Uterus (tissue), 4 donors: ENCODE measurements around the gene ERI3. TPM values are rescaled to one million over a fixed set of nuclear protein-coding genes. Genes with fewer than 3 reads are reported as not detected.
A peak's percentile ranks its signal among the peaks of the same experiment; 100 is the strongest.

ENCODE experiments used
- DNase-seq, 2 donors: peaks; one replicate each; pipeline ENCODE4 v3.0.0-alpha.2; 2019 to 2020
- H3K27ac ChIP-seq, 2 donors: fragments of 200-600 bp; sonication (generic); 1 replicate in 1 of 2; 2 replicates in 1 of 2; pipeline ENCODE4 v1.5.1; 2016 to 2018
- H3K27me3 ChIP-seq, 2 donors: fragments of 200-600 bp; sonication (generic); one replicate each; pipeline ENCODE4 v1.5.1; 2018 to 2019; ENCODE audit warnings: control low read depth in 1 of 2
- H3K36me3 ChIP-seq, 2 donors: fragments of 200-600 bp; sonication (generic); one replicate each; pipeline ENCODE4 v1.5.1; 2019; ENCODE audit warnings: control low read depth in 1 of 2
- H3K4me1 ChIP-seq, 2 donors: fragments of 200-600 bp; sonication (generic); one replicate each; pipeline ENCODE4 v1.5.1; 2018 to 2019; ENCODE audit warnings: control low read depth in 1 of 2
- H3K4me3 ChIP-seq, 2 donors: fragments of 200-600 bp; sonication (generic); 1 replicate in 1 of 2; 2 replicates in 1 of 2; pipeline ENCODE4 v1.5.1; 2018 to 2019; ENCODE audit warnings: mild to moderate bottlenecking in 1 of 2
- H3K9me3 ChIP-seq, 2 donors: fragments of 200-600 bp; sonication (generic); one replicate each; pipeline ENCODE4 v1.5.1; 2019; ENCODE audit warnings: control low read depth in 1 of 2
- POLR2A ChIP-seq, 2 donors: fragments of 450-650 bp; IDR thresholded peaks; one replicate each; pipeline ENCODE4 v1.6.1; 2016; ENCODE audit warnings: antibody characterized with exemption in 2 of 2, mild to moderate bottlenecking in 1 of 2, moderate library complexity in 1 of 2
- intact Hi-C: fragments of 100-400 bp; cut with DNase I; formaldehyde crosslinking; loops from one replicate; pipeline ENCODE4 v1.15.1; 2023; ENCODE audit warnings: low total_unique reads
- total RNA-seq, 4 donors: library from RNA; depleted of rRNA in 3 of 4; stranded (reverse); fragments of >200 nt in 3 of 4; gene quantifications; one replicate each; pipeline versions ENCODE4 v1.1.0 to v1.2.4, GENCODE V29; 2014 to 2023
- TF ChIP-seq, protein P1 (sequence below), 4 experiments: fragments of 200-600 bp in 2 of 4; fragments of 450-650 bp in 2 of 4; sonication (generic) in 2 of 4; IDR thresholded peaks; one replicate each; pipeline ENCODE4 v1.5.1; 2016 to 2019; ENCODE audit warnings: antibody characterized with exemption in 4 of 4, mild to moderate bottlenecking in 2 of 4, moderate library complexity in 1 of 4
- donor health status: DM: yes; HTN: yes; CAD: no.

ERI3 gene
- total RNA-seq, 4 donors from 2014 or later: 9.5 to 58.2 (median 45.6) TPM

DNA sequence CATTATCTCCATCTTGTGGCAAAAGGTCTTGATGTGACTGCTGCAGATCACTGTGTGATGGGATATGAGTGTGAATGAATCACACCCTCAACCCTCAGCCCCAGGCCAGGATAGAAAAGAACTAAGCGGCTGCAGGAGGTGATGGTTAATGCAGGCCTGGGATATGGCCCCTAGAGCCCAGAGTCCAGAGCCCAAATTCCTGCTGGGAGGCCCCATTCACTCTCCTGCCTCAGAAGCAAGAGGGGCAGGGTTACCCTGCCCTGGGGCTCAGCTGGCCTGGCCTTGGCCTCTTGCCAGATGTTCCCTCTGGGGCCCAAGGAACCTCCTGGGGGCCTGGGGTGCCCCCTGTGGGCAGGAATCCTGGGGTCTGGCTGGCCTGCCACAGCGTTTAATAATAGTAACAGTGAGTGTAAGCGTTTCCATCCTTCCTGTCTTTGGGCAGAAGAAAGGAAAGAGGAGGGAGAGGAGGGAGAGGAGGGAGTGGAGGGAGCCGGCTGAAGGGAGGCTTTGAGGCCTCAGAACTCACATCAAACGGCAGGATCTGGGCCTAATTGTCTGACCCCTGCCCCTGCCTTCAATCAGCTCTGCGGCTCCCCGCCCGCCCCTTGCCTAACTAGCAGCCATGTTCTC, 115.6 kb downstream of the ERI3 start:
- peak overlapping the region; percentile 81 for H3K27ac ChIP-seq
- peaks cover 7 to 20% of the 10 kb centered on the region in 2 donors for H3K4me1 ChIP-seq
- H3K36me3 ChIP-seq: no peaks in the 10 kb centered on the region
- TF ChIP-seq, protein P1, sequence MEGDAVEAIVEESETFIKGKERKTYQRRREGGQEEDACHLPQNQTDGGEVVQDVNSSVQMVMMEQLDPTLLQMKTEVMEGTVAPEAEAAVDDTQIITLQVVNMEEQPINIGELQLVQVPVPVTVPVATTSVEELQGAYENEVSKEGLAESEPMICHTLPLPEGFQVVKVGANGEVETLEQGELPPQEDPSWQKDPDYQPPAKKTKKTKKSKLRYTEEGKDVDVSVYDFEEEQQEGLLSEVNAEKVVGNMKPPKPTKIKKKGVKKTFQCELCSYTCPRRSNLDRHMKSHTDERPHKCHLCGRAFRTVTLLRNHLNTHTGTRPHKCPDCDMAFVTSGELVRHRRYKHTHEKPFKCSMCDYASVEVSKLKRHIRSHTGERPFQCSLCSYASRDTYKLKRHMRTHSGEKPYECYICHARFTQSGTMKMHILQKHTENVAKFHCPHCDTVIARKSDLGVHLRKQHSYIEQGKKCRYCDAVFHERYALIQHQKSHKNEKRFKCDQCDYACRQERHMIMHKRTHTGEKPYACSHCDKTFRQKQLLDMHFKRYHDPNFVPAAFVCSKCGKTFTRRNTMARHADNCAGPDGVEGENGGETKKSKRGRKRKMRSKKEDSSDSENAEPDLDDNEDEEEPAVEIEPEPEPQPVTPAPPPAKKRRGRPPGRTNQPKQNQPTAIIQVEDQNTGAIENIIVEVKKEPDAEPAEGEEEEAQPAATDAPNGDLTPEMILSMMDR (IDR thresholded peaks at IDR 0.05): peak; percentile 12 to 48 (median 32)
- TF ChIP-seq POLR2A (IDR thresholded peaks at IDR 0.05): no peak
- no peak overlapping the region for H3K4me3 ChIP-seq
- intact Hi-C loops: no loop called here
- H3K9me3 ChIP-seq: no peaks in the 10 kb centered on the region
- no peaks in the 10 kb centered on the region for H3K27me3 ChIP-seq
- peak; percentile 68 to 72 for DNase-seq

DNA sequence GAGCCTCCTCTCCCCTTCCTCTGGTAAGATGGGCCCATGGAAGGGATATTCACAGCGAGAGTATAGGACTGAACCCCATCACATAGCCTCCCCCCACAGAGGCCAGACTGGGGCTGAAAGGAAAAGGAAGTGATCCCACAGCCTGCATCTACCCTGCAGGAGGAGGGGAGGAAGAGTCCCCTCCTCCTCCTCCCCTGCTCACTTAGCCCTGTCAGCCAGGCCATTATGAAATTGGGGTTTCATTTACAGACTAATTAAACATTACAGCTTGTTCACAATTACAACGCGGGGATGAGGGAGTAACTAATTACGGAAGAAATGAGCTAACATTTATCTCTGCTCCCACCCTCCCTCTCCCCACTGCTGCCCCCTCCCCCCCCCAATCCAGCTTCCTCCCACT, 116.4 kb downstream of the ERI3 start:
- DNase-seq: no peak
- TF ChIP-seq, protein P1 (IDR thresholded peaks at IDR 0.05): no peak
- TF ChIP-seq POLR2A (IDR thresholded peaks at IDR 0.05): no peak
- Histone ChIP-seq H3K9me3 (no peaks in the 10 kb centered on the region), H3K27ac (peak overlapping the region; percentile 81), H3K4me3 (no peak overlapping the region), H3K36me3 (no peaks in the 10 kb centered on the region), H3K27me3 (no peaks in the 10 kb centered on the region), H3K4me1 (peaks cover 7 to 20% of the 10 kb centered on the region in 2 donors)
- intact Hi-C loops: no loop called here

DNA sequence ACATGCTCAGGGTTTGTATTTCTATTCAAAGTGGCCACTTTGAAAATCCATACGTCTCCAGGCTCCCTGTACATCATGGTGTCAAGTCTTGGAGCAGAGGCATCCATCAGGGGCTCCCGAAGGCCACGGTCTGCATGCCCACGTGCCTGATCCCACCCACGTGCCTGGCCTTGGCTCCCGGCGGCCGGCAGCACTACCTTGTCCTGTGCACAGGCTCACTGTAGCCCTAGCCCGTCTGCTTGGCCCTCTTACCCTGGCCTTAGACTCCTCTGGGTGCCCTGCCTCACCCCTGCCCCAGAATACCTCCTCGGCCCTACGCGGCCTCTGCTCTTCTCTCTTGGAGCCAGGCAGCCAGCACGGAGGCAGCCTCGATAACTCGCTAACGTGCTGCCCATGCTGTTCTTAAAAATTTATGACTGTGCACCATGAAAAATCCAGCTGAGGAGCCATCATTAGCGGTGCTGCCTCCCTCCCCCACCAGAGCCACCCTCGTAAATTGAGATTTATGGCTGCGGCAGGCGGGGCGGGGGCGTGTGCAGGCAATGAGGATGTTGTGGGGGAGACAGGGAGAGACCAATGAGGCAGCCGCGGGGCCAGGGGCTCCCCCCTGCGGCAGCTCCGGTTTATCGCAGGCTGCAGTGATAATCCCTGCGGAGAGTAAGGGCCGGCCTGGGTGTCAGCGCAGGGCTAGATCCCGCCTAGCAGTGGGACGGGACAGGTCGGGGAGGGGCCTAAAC, 117.2 kb downstream of the ERI3 start:
- TF ChIP-seq, protein P1 (IDR thresholded peaks at IDR 0.05): peak; percentile 75 to 86 (median 78)
- no peak for TF ChIP-seq POLR2A (IDR thresholded peaks at IDR 0.05)
- H3K36me3 ChIP-seq: no peaks in the 10 kb centered on the region
- no peak overlapping the region for H3K4me3 ChIP-seq
- H3K27ac ChIP-seq: peak overlapping the region; percentile 81
- intact Hi-C loops: no loop called here
- H3K27me3 ChIP-seq: no peaks in the 10 kb centered on the region
- peak; percentile 91 to 92 for DNase-seq
- no peaks in the 10 kb centered on the region for H3K9me3 ChIP-seq
- H3K4me1 ChIP-seq: peaks cover 7 to 20% of the 10 kb centered on the region in 2 donors

DNA sequence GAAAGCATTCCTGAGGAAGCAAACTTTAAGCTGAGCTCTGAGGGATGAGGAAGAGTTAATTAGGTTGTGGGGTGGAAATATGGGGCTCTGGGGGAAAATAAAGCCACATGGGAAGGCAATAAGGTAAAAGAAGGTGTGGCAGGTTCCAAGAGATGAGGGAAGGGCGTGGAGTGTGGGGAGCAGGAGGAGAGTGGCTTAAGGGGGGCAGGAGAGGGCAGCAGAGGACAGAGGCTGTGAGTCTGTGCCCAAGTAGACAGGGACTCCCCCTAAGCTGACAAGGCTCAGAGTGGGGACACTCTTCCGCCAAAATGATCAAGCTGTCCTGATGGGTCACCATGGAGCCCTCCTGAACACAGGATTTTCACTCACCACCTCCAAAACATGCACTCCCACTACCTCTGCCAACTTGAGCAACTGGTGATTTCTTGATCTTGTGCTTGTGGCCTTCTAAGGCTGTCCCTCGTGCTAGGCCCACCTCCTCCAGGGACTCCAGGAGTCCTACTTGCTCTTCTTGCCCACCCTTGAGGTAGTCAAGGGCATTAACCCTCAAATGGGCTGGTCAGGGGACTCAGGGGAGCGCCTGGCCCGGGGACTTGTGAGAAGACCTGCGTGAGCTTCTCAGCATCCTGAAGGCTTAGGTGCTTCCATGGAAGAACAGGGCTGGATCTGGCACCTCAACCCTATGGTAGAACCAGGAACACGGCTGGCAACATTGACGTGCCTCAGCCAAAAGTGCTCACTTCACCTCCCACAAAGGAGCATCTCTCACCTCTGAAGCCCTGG, 118.4 kb downstream of the ERI3 start:
- intact Hi-C loops: no loop called here
- no peak for TF ChIP-seq POLR2A (IDR thresholded peaks at IDR 0.05)
- TF ChIP-seq, protein P1 (IDR thresholded peaks at IDR 0.05): no peak
- Histone ChIP-seq H3K27me3 (no peaks in the 10 kb centered on the region), H3K27ac (no peak overlapping the region), H3K4me3 (no peak overlapping the region), H3K4me1 (peaks cover 7 to 20% of the 10 kb centered on the region in 2 donors), H3K9me3 (no peaks in the 10 kb centered on the region), H3K36me3 (no peaks in the 10 kb centered on the region)
- DNase-seq: no peak
